Endodermal cell (in vitro differentiated cells): ENCODE measurements around the gene BCL6. TPM values are rescaled to one million over a fixed set of nuclear protein-coding genes. Genes with fewer than 3 reads are reported as not detected.

ENCODE experiments used
- DNase-seq: peaks from one replicate; pipeline ENCODE4 v3.0.0-alpha.2; 2017
- H3K27ac ChIP-seq: 2 replicates; pipeline ENCODE4 v1.5.1; 2013; ENCODE audit warnings: mild to moderate bottlenecking, low read depth, low read length, moderate library complexity
- H3K27me3 ChIP-seq: 2 replicates; pipeline ENCODE4 v1.6.1; 2013; ENCODE audit warnings: mild to moderate bottlenecking, low read length, moderate library complexity; ENCODE audit not compliant: insufficient read depth, control insufficient read depth, poor library complexity, severe bottlenecking
- H3K36me3 ChIP-seq: 2 replicates; pipeline ENCODE4 v1.7.0; 2013; ENCODE audit warnings: mild to moderate bottlenecking, low read length, moderate library complexity; ENCODE audit not compliant: control insufficient read depth, insufficient read depth
- H3K4me1 ChIP-seq: one replicate; pipeline ENCODE4 v1.7.0; 2013; ENCODE audit warnings: low read length; ENCODE audit not compliant: control insufficient read depth, insufficient read depth
- H3K4me3 ChIP-seq: 2 replicates; pipeline ENCODE4 v1.5.1; 2013; ENCODE audit warnings: mild to moderate bottlenecking, low read length, moderate library complexity
- H3K9ac ChIP-seq: 2 replicates; pipeline ENCODE4 v1.6.1; 2013; ENCODE audit warnings: mild to moderate bottlenecking, low read length, moderate library complexity; ENCODE audit not compliant: poor library complexity, severe bottlenecking; ENCODE audit errors: extremely low read depth
- H3K9me3 ChIP-seq: 2 replicates; pipeline ENCODE4 v1.6.1; 2013; ENCODE audit warnings: mild to moderate bottlenecking, low read length, moderate library complexity; ENCODE audit not compliant: control insufficient read depth
- H3K27ac Mint-ChIP-seq: 2 replicates; pipeline ENCODE4 v1.8.0; 2020; ENCODE audit warnings: mixed read lengths
- H3K27me3 Mint-ChIP-seq: 2 replicates; pipeline ENCODE4 v1.8.0; 2021; ENCODE audit warnings: mild to moderate bottlenecking, mixed read lengths; ENCODE audit not compliant: insufficient read depth
- H3K36me3 Mint-ChIP-seq: 2 replicates; pipeline ENCODE4 v1.8.0; 2020; ENCODE audit warnings: low read depth, mixed read lengths
- H3K4me1 Mint-ChIP-seq: 2 replicates; pipeline ENCODE4 v1.8.0; 2020; ENCODE audit warnings: mixed read lengths
- H3K4me3 Mint-ChIP-seq: 2 replicates; pipeline ENCODE4 v1.8.0; 2020; ENCODE audit warnings: mild to moderate bottlenecking, moderate library complexity, mixed read lengths
- H3K9me3 Mint-ChIP-seq: 2 replicates; pipeline ENCODE4 v1.8.0; 2020; ENCODE audit warnings: mild to moderate bottlenecking, mixed read lengths
- WGBS, 2 experiments: methylation state at CpG; one replicate each; pipeline versions ENCODE4 v1.1.5 to v1.1.7; 2013; ENCODE audit warnings: missing lambda C conversion rate in 2 of 2, mixed read lengths in 1 of 2; ENCODE audit not compliant: insufficient coverage in 1 of 2, insufficient read length in 1 of 2; 5-methylcytosine and 5-hydroxymethylcytosine counted together
- total RNA-seq, 2 donors: library from RNA; stranded (reverse); fragmentation: NEBNext Ultra II Directional in 1 of 2; extraction: Animal tissue kit (Norgen Biotek cat#: 25700) in 1 of 2; gene quantifications; 2 replicates in 1 of 2; 3 replicates in 1 of 2; pipeline ENCODE4 v1.2.1, GENCODE V29; 2021
- TF ChIP-seq, protein P1 (sequence below): fragments of 200-600 bp; sonication (generic); conservative IDR thresholded peaks from 2 replicates; pipeline ENCODE4 v1.5.0; 2021; ENCODE audit warnings: antibody characterized with exemption, mild to moderate bottlenecking

The BCL6 gene
- total RNA-seq, 2 donors from 2014 or later, result 3.8 to 3.9 TPM

DNA sequence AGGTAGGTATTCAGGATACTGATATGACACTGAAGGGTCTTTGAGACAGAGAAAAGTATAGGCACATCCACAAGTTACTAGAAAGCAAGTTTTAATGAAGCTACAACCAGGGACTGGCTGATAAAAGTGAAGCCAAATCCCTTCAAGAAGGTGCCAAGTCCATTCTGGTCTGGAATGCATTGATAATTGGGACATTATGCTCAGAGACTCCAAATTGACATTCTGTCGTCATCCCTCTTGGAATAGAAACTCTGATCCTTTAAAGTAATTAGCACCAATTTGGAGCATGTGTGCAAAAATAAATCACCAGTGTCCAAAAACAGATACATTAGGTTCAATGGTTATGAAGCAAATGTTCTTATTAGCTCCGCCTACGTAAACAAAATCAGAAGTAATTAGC, 47.3 kb upstream of the BCL6 start:
- H3K36me3 ChIP-seq, result no peaks in the 10 kb centered on the region
- H3K4me1 ChIP-seq, result peaks cover 6% of the 10 kb centered on the region
- 86 to 100% methylated on average over 1 to 3 of the region's 3 CpGs for WGBS, 2 experiments
- TF ChIP-seq, protein P1, sequence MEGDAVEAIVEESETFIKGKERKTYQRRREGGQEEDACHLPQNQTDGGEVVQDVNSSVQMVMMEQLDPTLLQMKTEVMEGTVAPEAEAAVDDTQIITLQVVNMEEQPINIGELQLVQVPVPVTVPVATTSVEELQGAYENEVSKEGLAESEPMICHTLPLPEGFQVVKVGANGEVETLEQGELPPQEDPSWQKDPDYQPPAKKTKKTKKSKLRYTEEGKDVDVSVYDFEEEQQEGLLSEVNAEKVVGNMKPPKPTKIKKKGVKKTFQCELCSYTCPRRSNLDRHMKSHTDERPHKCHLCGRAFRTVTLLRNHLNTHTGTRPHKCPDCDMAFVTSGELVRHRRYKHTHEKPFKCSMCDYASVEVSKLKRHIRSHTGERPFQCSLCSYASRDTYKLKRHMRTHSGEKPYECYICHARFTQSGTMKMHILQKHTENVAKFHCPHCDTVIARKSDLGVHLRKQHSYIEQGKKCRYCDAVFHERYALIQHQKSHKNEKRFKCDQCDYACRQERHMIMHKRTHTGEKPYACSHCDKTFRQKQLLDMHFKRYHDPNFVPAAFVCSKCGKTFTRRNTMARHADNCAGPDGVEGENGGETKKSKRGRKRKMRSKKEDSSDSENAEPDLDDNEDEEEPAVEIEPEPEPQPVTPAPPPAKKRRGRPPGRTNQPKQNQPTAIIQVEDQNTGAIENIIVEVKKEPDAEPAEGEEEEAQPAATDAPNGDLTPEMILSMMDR, result no peak
- Mint-ChIP-seq H3K27ac (no peak overlapping the region), H3K4me1 (peaks cover 11% of the 10 kb centered on the region), H3K4me3 (no peak overlapping the region), H3K27me3 (peaks cover 52% of the 10 kb centered on the region), H3K36me3 (no peaks in the 10 kb centered on the region), H3K9me3 (no peaks in the 10 kb centered on the region)
- peaks cover 61% of the 10 kb centered on the region for H3K27me3 ChIP-seq
- no peak overlapping the region for H3K27ac ChIP-seq
- no peak for DNase-seq
- no peaks in the 10 kb centered on the region for H3K9me3 ChIP-seq
- H3K4me3 ChIP-seq, result no peak overlapping the region
- H3K9ac ChIP-seq, result no peak overlapping the region

DNA sequence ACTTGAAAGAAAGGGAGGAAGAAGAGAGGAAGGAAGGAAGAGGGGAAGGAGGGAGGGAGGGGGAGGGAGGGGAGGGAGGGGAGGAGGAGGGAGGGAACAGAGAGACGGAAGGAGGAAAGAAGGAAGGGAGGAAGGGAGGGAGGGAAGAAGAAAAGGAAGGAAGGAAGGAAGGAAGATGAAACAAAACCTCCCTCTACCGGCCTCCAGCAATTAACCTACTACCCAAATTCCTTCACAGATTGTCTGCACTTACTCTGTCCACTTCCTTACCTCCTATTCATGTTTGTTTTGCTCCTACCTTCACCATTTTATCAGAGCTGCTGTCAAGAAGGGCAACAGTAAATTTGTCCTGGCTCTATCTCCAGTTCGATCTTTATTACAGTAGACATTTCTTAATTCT, 44.6 kb upstream of the BCL6 start:
- Histone ChIP-seq H3K4me1 (peaks cover 6% of the 10 kb centered on the region), H3K9ac (no peak overlapping the region), H3K4me3 (no peak overlapping the region), H3K9me3 (no peaks in the 10 kb centered on the region), H3K36me3 (no peaks in the 10 kb centered on the region), H3K27me3 (peaks cover 64% of the 10 kb centered on the region), H3K27ac (no peak overlapping the region)
- WGBS, 2 experiments, result 81 to 100% methylated on average over 1 to 3 of the region's 3 CpGs
- no peaks in the 10 kb centered on the region for H3K9me3 Mint-ChIP-seq
- DNase-seq, result no peak
- H3K36me3 Mint-ChIP-seq, result no peaks in the 10 kb centered on the region
- H3K4me1 Mint-ChIP-seq, result peaks cover 11% of the 10 kb centered on the region
- H3K27ac Mint-ChIP-seq, result no peak overlapping the region
- H3K27me3 Mint-ChIP-seq, result peaks cover 41% of the 10 kb centered on the region
- TF ChIP-seq, protein P1, result no peak
- H3K4me3 Mint-ChIP-seq, result no peak overlapping the region

DNA sequence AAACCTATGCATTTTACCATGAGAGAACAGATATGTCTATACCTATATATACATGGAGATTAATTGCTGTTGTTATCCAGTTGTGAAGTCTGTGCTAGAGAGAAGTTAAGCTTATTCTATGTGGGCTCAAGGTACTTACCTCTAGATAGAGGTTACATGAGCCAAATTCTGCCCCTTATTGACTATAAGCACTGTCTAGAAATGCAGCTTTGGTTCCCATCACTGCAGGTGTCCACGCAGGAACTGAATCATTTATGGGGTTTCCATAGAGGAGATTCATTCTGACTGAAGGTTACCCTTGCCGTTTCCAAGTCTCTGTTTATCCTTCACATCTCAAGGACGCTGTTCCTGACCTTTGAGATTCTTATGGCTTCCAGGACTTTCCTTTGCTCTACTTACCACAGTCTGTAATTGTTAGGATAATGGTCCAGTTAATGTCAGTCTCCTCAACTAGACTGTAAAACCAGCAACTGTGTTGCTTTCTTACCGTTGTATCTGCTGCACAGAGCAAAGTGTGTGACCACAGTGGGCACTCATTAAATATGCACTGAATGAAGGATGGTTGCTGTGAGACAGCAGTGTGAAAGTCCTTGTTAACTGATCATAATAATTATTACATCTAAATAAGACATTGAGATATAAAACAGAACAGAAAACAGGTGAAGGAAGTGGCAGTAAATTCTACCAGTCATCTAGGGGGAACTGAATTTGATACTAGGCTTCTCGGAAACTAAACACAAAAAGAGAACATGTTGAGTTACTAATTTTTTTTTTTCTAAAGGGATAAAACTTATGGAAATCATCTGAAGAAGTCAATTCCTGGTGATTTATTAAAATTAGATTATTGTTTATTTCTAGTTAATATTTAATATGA, 44.0 kb upstream of the BCL6 start:
- Histone ChIP-seq H3K27ac (no peak overlapping the region), H3K4me1 (peaks cover 6% of the 10 kb centered on the region), H3K9me3 (no peaks in the 10 kb centered on the region), H3K9ac (no peak overlapping the region), H3K4me3 (no peak overlapping the region), H3K36me3 (no peaks in the 10 kb centered on the region), H3K27me3 (peaks cover 57% of the 10 kb centered on the region)
- WGBS, 2 experiments, result 93 to 100% methylated on average over 1 to 5 of the region's 5 CpGs
- H3K9me3 Mint-ChIP-seq, result no peaks in the 10 kb centered on the region
- no peak overlapping the region for H3K27ac Mint-ChIP-seq
- H3K4me1 Mint-ChIP-seq, result peaks cover 11% of the 10 kb centered on the region
- H3K27me3 Mint-ChIP-seq, result peaks cover 35% of the 10 kb centered on the region
- TF ChIP-seq, protein P1, result no peak
- DNase-seq, result no peak
- no peaks in the 10 kb centered on the region for H3K36me3 Mint-ChIP-seq
- H3K4me3 Mint-ChIP-seq, result no peak overlapping the region
